ENCODE measurements around the gene ZIC1.

Gene ZIC1

DNA sequence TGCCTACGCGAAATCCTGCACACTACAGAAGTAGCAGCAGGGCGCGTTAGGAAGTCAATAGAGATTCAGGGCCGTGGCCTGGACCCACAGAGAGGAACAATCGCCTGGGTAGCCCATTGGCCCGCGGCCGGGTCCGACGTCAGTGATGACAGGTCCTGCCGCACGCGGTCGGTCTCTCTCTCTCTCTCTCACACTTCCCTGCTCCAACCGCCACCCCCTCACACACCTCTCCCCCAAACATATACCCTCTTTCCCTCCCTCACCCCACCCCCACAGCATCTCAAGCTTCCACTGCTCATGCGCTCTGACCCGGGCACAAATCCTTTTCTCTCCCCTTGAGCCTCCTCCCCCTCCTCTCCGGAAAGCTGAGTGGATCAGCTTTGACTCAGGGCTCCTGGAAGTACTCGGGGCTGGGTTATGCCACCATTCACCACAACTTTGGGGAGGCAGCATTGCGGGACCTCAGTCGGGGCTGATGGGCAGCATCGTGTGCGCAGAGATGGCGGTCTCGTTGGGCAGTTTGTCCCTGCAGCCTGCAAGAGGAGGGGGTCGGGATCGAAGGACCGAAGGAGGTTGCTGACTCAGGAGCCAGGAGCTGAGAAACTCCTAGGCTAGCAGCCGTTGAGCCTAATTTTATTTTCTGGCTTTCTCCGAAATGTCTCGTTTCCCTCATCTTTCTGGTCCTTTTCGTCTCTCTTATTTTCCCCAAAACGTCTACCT is 11.8 kb upstream of the ZIC1 start:
- peak overlapping the region; percentile 49 for H3K27ac Mint-ChIP-seq
- H3K4me3 Mint-ChIP-seq, result no peak overlapping the region
- no peak for DNase-seq
- peaks cover 4% of the 10 kb centered on the region for H3K9me3 Mint-ChIP-seq
- H3K27me3 Mint-ChIP-seq, result peaks cover 78% of the 10 kb centered on the region
- H3K4me1 Mint-ChIP-seq, result no peaks in the 10 kb centered on the region
- CTCF ChIA-PET, result no interaction called here
- H3K36me3 Mint-ChIP-seq, result peaks cover 1% of the 10 kb centered on the region

DNA sequence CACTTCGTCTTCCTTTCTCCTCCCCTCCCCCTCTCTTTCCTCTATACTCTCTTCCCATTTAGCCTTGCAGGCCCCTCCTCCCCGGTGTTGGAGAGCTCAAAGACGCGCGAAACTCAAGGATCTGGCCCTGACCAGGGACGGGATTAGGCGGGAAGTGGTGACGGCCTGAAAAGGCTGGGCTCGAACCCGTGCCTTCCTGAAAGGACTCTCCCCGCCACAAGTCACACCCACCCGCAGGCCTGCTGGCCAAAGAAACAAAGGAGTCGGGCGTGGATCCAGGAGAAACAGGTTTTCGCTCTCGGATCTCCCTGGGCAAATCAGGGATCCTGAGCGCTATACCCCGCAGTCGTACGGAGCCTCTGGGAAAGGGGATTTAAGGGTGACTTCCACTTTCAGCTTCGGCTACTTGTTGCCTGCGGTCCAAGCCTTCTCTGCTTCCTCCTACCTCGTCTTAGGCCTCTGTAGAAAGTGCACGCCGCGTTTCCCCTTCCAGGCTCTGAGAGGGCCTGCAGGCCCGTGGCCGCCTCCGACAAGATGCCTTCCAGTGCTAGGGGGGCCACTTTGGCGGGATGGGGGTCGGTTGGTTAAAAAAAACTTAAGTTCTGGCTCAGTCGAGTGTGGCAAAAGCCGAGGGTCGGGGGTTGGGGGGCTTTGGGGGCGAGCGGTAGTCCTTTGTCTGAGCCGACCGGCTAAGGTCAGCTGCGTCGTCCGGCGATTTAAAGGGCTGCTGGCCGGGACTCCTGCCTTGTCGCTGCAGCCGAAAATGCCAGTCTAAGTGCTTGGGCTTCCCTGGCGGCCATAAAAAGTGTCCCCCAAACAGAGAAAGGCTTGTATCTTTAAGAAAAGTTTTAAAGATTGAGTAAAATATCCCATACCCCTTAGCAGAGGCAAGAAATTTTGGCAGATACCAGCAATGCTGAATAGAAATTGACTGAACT is 11.0 kb upstream of the ZIC1 start:
- peaks cover 74% of the 10 kb centered on the region for H3K27me3 Mint-ChIP-seq
- H3K36me3 Mint-ChIP-seq, result peaks cover 1% of the 10 kb centered on the region
- H3K9me3 Mint-ChIP-seq, result peaks cover 3% of the 10 kb centered on the region
- H3K4me3 Mint-ChIP-seq, result no peak overlapping the region
- H3K27ac Mint-ChIP-seq, result no peak overlapping the region
- DNase-seq, result no peak
- no peaks in the 10 kb centered on the region for H3K4me1 Mint-ChIP-seq
- CTCF ChIA-PET, result no interaction called here

GRCh38 chr3:147398813-147399534 is 10.2 kb upstream of the ZIC1 start:
- CTCF ChIA-PET, result no interaction called here
- no peak overlapping the region for H3K4me3 Mint-ChIP-seq
- no peak for DNase-seq
- peaks cover 1% of the 10 kb centered on the region for H3K36me3 Mint-ChIP-seq
- H3K4me1 Mint-ChIP-seq, result no peaks in the 10 kb centered on the region
- peaks cover 72% of the 10 kb centered on the region for H3K27me3 Mint-ChIP-seq
- H3K27ac Mint-ChIP-seq, result no peak overlapping the region
- peaks cover 3% of the 10 kb centered on the region for H3K9me3 Mint-ChIP-seq

GRCh38 chr3:147400111-147400510 is 9.1 kb upstream of the ZIC1 start:
- peaks cover 3% of the 10 kb centered on the region for H3K9me3 Mint-ChIP-seq
- CTCF ChIA-PET, result no interaction called here
- peaks cover 1% of the 10 kb centered on the region for H3K36me3 Mint-ChIP-seq
- H3K27me3 Mint-ChIP-seq, result peaks cover 72% of the 10 kb centered on the region
- H3K4me3 Mint-ChIP-seq, result no peak overlapping the region
- no peaks in the 10 kb centered on the region for H3K4me1 Mint-ChIP-seq
- no peak for DNase-seq
- H3K27ac Mint-ChIP-seq, result no peak overlapping the region

GRCh38 chr3:147400999-147401398 is 8.2 kb upstream of the ZIC1 start:
- H3K4me3 Mint-ChIP-seq, result no peak overlapping the region
- H3K27ac Mint-ChIP-seq, result no peak overlapping the region
- no peaks in the 10 kb centered on the region for H3K4me1 Mint-ChIP-seq
- peaks cover 1% of the 10 kb centered on the region for H3K36me3 Mint-ChIP-seq
- no peak for DNase-seq
- peaks cover 72% of the 10 kb centered on the region for H3K27me3 Mint-ChIP-seq
- peaks cover 3% of the 10 kb centered on the region for H3K9me3 Mint-ChIP-seq
- CTCF ChIA-PET, result no interaction called here

GRCh38 chr3:147401421-147401820 is 7.7 kb upstream of the ZIC1 start:
- H3K4me3 Mint-ChIP-seq, result no peak overlapping the region
- DNase-seq, result no peak
- peaks cover 1% of the 10 kb centered on the region for H3K36me3 Mint-ChIP-seq
- peaks cover 72% of the 10 kb centered on the region for H3K27me3 Mint-ChIP-seq
- no peaks in the 10 kb centered on the region for H3K4me1 Mint-ChIP-seq
- CTCF ChIA-PET, result no interaction called here
- H3K27ac Mint-ChIP-seq, result no peak overlapping the region
- H3K9me3 Mint-ChIP-seq, result peaks cover 3% of the 10 kb centered on the region

GRCh38 chr3:147402159-147402558 is 7.0 kb upstream of the ZIC1 start:
- CTCF ChIA-PET, result no interaction called here
- Mint-ChIP-seq H3K4me1 (no peaks in the 10 kb centered on the region), H3K27ac (no peak overlapping the region), H3K9me3 (peaks cover 3% of the 10 kb centered on the region), H3K4me3 (no peak overlapping the region), H3K27me3 (peaks cover 72% of the 10 kb centered on the region), H3K36me3 (peaks cover 4% of the 10 kb centered on the region)
- no peak for DNase-seq

DNA sequence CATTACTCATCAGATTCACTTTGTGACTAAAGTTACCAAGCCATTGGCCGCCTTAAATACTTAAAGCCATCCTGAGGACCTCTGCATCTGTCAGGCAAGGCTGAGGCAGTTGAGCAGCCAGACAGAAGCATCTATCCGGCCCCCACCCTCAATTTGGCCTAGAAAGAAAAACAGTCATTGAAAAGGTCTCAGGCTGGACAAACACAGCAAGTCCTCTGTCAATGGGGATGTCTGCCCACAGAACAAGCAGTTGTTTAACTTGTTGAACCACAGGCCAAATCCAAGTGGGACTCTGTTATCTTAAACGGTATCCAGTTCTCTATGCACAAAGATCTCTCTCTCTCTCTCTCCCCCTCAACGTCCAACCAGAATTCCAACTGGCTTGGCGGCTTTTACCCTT is 5.7 kb upstream of the ZIC1 start:
- Mint-ChIP-seq H3K36me3 (peaks cover 14% of the 10 kb centered on the region), H3K4me1 (peaks cover 2% of the 10 kb centered on the region), H3K27ac (no peak overlapping the region), H3K27me3 (peaks cover 72% of the 10 kb centered on the region), H3K4me3 (no peak overlapping the region), H3K9me3 (peaks cover 6% of the 10 kb centered on the region)
- DNase-seq, result no peak
- CTCF ChIA-PET, result no interaction called here

DNA sequence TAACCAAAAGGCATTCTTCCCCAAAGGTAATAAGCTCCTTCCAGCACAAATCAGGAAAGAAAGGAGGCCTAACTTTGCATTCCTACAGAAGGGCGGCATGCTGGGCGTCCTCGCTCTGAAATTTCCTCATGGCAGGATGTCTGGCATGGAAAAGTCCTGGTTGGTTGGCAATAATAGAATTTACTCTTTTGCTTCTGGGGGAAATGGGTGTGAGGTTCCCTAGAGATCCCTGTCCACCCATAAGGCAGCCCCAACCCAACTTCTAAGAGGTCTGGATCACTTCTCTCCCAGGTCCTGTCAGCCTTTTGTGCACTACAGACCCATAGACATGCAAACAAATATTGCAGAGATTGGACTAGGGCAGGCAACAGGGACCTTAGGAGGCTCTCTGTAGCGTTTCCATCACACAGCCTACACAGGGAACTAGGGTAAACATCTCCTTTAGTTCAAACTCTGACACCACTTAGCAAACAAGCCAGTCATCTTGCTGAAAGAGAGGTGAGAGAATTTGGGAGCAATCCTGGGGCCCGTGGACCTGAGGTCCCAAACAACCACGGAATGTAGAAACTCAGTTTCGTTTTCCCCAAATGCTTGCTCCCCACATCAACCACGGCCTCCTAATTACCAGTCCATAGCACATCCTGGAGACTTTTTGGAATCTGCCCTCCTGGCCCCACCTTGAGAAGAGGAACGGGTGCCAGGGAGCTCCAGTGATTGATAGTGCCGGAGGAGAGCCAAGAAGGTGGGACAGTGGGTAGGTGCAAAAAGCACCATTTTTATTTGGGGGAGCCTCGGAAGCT is 5.0 kb upstream of the ZIC1 start:
- H3K27me3 Mint-ChIP-seq, result peaks cover 72% of the 10 kb centered on the region
- DNase-seq, result no peak
- H3K4me1 Mint-ChIP-seq, result peaks cover 2% of the 10 kb centered on the region
- peaks cover 6% of the 10 kb centered on the region for H3K9me3 Mint-ChIP-seq
- peaks cover 14% of the 10 kb centered on the region for H3K36me3 Mint-ChIP-seq
- no peak overlapping the region for H3K27ac Mint-ChIP-seq
- CTCF ChIA-PET, result no interaction called here
- H3K4me3 Mint-ChIP-seq, result no peak overlapping the region

DNA sequence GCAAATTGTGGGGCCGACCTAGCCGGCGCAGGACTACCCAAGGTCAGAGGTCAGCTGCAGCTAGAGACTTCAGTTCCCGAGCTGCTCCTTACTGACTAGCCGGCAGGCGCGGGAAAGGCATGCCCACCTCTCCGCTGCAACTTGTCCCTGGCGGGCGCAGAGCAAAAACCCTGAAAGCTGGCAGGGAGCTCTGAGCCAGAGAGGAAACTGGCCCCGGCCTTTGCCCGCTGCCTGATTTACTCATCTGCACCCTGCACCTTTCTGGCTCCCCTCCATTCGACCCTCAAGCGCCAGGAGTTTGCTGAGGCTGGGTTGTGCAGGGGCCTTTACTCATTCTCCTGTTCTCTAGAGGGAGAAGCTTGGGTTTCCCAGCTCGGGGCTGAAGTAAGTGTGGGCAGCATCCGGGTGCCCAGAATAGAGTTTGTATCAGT is 4.3 kb upstream of the ZIC1 start:
- no peak overlapping the region for H3K4me3 Mint-ChIP-seq
- CTCF ChIA-PET, result no interaction called here

GRCh38 chr3:147405231-147406027 is 3.7 kb upstream of the ZIC1 start:
- Mint-ChIP-seq H3K36me3 (peaks cover 14% of the 10 kb centered on the region), H3K4me3 (no peak overlapping the region), H3K27ac (no peak overlapping the region), H3K9me3 (peaks cover 6% of the 10 kb centered on the region), H3K27me3 (peaks cover 75% of the 10 kb centered on the region), H3K4me1 (peaks cover 2% of the 10 kb centered on the region)
- no peak for DNase-seq
- CTCF ChIA-PET, result no interaction called here

More for the DNA sequence above, 4.3 kb upstream of the ZIC1 start:
- peaks cover 73% of the 10 kb centered on the region for H3K27me3 Mint-ChIP-seq
- H3K4me1 Mint-ChIP-seq, result peaks cover 2% of the 10 kb centered on the region
- no peak for DNase-seq
- H3K36me3 Mint-ChIP-seq, result peaks cover 14% of the 10 kb centered on the region
- H3K27ac Mint-ChIP-seq, result no peak overlapping the region
- peaks cover 6% of the 10 kb centered on the region for H3K9me3 Mint-ChIP-seq

- peaks cover 3% of the 10 kb centered on the region for H3K4me1 Mint-ChIP-seq
- peaks cover 83% of the 10 kb centered on the region for H3K27me3 Mint-ChIP-seq
- no peak for DNase-seq
- CTCF ChIA-PET, result no interaction called here
- peak within 1 kb of the TSS; percentile 14 for H3K27ac Mint-ChIP-seq
- H3K36me3 Mint-ChIP-seq, result peaks cover 14% of the 10 kb centered on the region
- H3K9me3 Mint-ChIP-seq, result peaks cover 7% of the 10 kb centered on the region
- H3K4me3 Mint-ChIP-seq, result no peak within 1 kb of the TSS
These were observed 2.9 kb upstream of the ZIC1 start, which contains the start of gene ZIC4 for GRCh38 chr3:147406028-147406931. Gene ZIC4 (minus strand): TSS chr3:147406543. CDS start chr3:147402797, 3,746 bp downstream.
